ENCODE measurements around the gene STX18. TPM values are rescaled to one million over a fixed set of nuclear protein-coding genes. Genes with fewer than 3 reads are reported as not detected.

The STX18 gene
- total RNA-seq, 1 experiment from 2014 or later = 36.5 TPM

- H3K4me3 Mint-ChIP-seq (ENCODE audit: unreplicated experiment) = no peak overlapping the region
- CTCF ChIA-PET = no interaction called here
- POLR2A ChIA-PET = no interaction called here
- no peak overlapping the region for H3K4me3 ChIP-seq (ENCODE audit: low read depth, low read length)
- DNase-seq = no peak
- no TSS peak for BruUV-seq (replicated peaks)
- H3K9me3 ChIP-seq = no peaks in the 10 kb centered on the region; the same call in 1 of the 2 replicates
- TF ChIP-seq, protein P1, sequence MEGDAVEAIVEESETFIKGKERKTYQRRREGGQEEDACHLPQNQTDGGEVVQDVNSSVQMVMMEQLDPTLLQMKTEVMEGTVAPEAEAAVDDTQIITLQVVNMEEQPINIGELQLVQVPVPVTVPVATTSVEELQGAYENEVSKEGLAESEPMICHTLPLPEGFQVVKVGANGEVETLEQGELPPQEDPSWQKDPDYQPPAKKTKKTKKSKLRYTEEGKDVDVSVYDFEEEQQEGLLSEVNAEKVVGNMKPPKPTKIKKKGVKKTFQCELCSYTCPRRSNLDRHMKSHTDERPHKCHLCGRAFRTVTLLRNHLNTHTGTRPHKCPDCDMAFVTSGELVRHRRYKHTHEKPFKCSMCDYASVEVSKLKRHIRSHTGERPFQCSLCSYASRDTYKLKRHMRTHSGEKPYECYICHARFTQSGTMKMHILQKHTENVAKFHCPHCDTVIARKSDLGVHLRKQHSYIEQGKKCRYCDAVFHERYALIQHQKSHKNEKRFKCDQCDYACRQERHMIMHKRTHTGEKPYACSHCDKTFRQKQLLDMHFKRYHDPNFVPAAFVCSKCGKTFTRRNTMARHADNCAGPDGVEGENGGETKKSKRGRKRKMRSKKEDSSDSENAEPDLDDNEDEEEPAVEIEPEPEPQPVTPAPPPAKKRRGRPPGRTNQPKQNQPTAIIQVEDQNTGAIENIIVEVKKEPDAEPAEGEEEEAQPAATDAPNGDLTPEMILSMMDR (IDR thresholded peaks at IDR 0.05; ENCODE audit: insufficient read depth in 1 of 2, low read depth in 1 of 2, low read length in 1 of 2, severe bottlenecking in 1 of 2, unreplicated experiment in 1 of 2) = no peak
- no peaks in the 10 kb centered on the region for H3K4me1 ChIP-seq
- H3K9me3 Mint-ChIP-seq (ENCODE audit: unreplicated experiment) = peaks cover 9% of the 10 kb centered on the region
- H3K36me3 Mint-ChIP-seq (ENCODE audit: insufficient read depth, unreplicated experiment) = peaks cover 30% of the 10 kb centered on the region
- no peaks in the 10 kb centered on the region; the same call in 1 of the 2 replicates for H3K36me3 ChIP-seq (ENCODE audit: control insufficient read depth, insufficient read depth, low read length)
- H3K4me1 Mint-ChIP-seq (ENCODE audit: low read depth, unreplicated experiment) = no peaks in the 10 kb centered on the region
- peak overlapping the region; percentile 65 for H3K27ac Mint-ChIP-seq (ENCODE audit: unreplicated experiment)
- intact Hi-C loops (cut with micrococcal nuclease; ENCODE audit: unreplicated experiment) = no loop called here
- no peaks in the 10 kb centered on the region for H3K27me3 ChIP-seq (replicated peaks; ENCODE audit: control insufficient read depth, insufficient read depth, low read length)
- H3K27me3 Mint-ChIP-seq (ENCODE audit: insufficient read depth, unreplicated experiment) = no peaks in the 10 kb centered on the region
These were observed 125.7 kb downstream of the STX18 start for GRCh38 chr4:4415806-4416805.

- Mint-ChIP-seq H3K4me1 (ENCODE audit: low read depth, unreplicated experiment) (no peaks in the 10 kb centered on the region), H3K9me3 (ENCODE audit: unreplicated experiment) (peaks cover 9% of the 10 kb centered on the region), H3K27me3 (ENCODE audit: insufficient read depth, unreplicated experiment) (no peaks in the 10 kb centered on the region), H3K36me3 (ENCODE audit: insufficient read depth, unreplicated experiment) (peaks cover 25% of the 10 kb centered on the region), H3K27ac (ENCODE audit: unreplicated experiment) (no peak overlapping the region), H3K4me3 (ENCODE audit: unreplicated experiment) (no peak overlapping the region)
- intact Hi-C loops (cut with micrococcal nuclease; ENCODE audit: unreplicated experiment) = no loop called here
- no peaks in the 10 kb centered on the region; the same call in 1 of the 2 replicates for H3K9me3 ChIP-seq
- TF ChIP-seq, protein P1 (IDR thresholded peaks at IDR 0.05; ENCODE audit: insufficient read depth in 1 of 2, low read depth in 1 of 2, low read length in 1 of 2, severe bottlenecking in 1 of 2, unreplicated experiment in 1 of 2) = no peak
- BruUV-seq (replicated peaks) = no TSS peak
- H3K27me3 ChIP-seq (replicated peaks; ENCODE audit: control insufficient read depth, insufficient read depth, low read length) = no peaks in the 10 kb centered on the region
- H3K4me3 ChIP-seq (ENCODE audit: low read depth, low read length) = no peak overlapping the region
- CTCF ChIA-PET = no interaction called here
- no peaks in the 10 kb centered on the region for H3K4me1 ChIP-seq
- no peak for DNase-seq
- POLR2A ChIA-PET = no interaction called here
- H3K36me3 ChIP-seq (ENCODE audit: control insufficient read depth, insufficient read depth, low read length) = no peaks in the 10 kb centered on the region; the same call in 1 of the 2 replicates
These were observed 126.6 kb downstream of the STX18 start for GRCh38 chr4:4415107-4415805.

DNA sequence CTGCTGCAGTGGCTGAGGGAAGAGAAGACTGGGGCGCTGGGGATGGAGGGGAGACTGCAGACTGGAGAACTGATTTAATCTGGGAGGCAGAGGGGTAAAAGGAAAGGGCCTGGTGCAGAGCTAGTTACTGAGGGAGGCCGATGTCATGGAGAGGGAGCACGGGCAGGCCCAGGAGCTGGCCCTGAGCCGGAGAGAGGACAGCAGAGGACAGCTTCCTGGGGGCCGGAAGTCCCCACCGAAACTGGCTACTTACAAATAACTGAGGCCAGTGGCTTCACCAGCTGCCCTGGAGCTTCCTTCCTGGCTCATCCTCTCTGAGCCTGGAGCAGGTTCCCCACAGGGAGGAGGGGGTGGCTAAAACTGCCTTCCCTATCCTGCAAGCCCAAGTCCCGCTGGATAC, 128.0 kb downstream of the STX18 start:
- ChIA-PET POLR2A (no interaction called here), CTCF (no interaction called here)

More for the DNA sequence above, 128.0 kb downstream of the STX18 start:
- no peak overlapping the region for H3K4me3 ChIP-seq (ENCODE audit: low read depth, low read length)
- H3K9me3 ChIP-seq = no peaks in the 10 kb centered on the region; the same call in 1 of the 2 replicates
- H3K4me1 ChIP-seq = no peaks in the 10 kb centered on the region
- Mint-ChIP-seq H3K36me3 (ENCODE audit: insufficient read depth, unreplicated experiment) (peaks cover 25% of the 10 kb centered on the region), H3K4me1 (ENCODE audit: low read depth, unreplicated experiment) (no peaks in the 10 kb centered on the region), H3K27ac (ENCODE audit: unreplicated experiment) (no peak overlapping the region), H3K27me3 (ENCODE audit: insufficient read depth, unreplicated experiment) (no peaks in the 10 kb centered on the region), H3K4me3 (ENCODE audit: unreplicated experiment) (no peak overlapping the region), H3K9me3 (ENCODE audit: unreplicated experiment) (peaks cover 9% of the 10 kb centered on the region)
- no peaks in the 10 kb centered on the region; the same call in 1 of the 2 replicates for H3K36me3 ChIP-seq (ENCODE audit: control insufficient read depth, insufficient read depth, low read length)
- TF ChIP-seq, protein P1 (IDR thresholded peaks at IDR 0.05; ENCODE audit: insufficient read depth in 1 of 2, low read depth in 1 of 2, low read length in 1 of 2, severe bottlenecking in 1 of 2, unreplicated experiment in 1 of 2) = no peak
- no peaks in the 10 kb centered on the region for H3K27me3 ChIP-seq (replicated peaks; ENCODE audit: control insufficient read depth, insufficient read depth, low read length)
- intact Hi-C loops (cut with micrococcal nuclease; ENCODE audit: unreplicated experiment) = no loop called here
- no peak for DNase-seq
- no TSS peak for BruUV-seq (replicated peaks)
